GM18861 (cell line): ENCODE results near the gene RASGEF1C.

Experiments used
- ATAC-seq: cut with Tn5 transposase; IDR thresholded peaks from one replicate; pipeline ENCODE4 v1.9.1; 2021; ENCODE audit not compliant: unreplicated experiment

The RASGEF1C gene

GRCh38 chr5:180086816-180087399, 122.1 kb downstream of the RASGEF1C start:
- no peak for ATAC-seq

GRCh38 chr5:180085837-180086236, 123.2 kb downstream of the RASGEF1C start:
- ATAC-seq: no peak

- no peak for ATAC-seq
These were observed 124.1 kb downstream of the RASGEF1C start for GRCh38 chr5:180084638-180085561.

- no peak for ATAC-seq
These were observed 125.4 kb downstream of the RASGEF1C start for GRCh38 chr5:180083529-180084060.

GRCh38 chr5:180082633-180083420, 126.2 kb downstream of the RASGEF1C start:
- ATAC-seq: no peak

GRCh38 chr5:180081481-180081880, 127.5 kb downstream of the RASGEF1C start:
- ATAC-seq: no peak

- no peak for ATAC-seq
These were observed 128.3 kb downstream of the RASGEF1C start for GRCh38 chr5:180080486-180081280.

GRCh38 chr5:180079702-180080466, 129.1 kb downstream of the RASGEF1C start:
- ATAC-seq: no peak

GRCh38 chr5:180078348-180078747, 130.7 kb downstream of the RASGEF1C start:
- no peak for ATAC-seq

GRCh38 chr5:180077594-180078284, 131.3 kb downstream of the RASGEF1C start:
- ATAC-seq: no peak

GRCh38 chr5:180075703-180076102, 133.3 kb downstream of the RASGEF1C start:
- no peak for ATAC-seq

- no peak for ATAC-seq
These were observed 134.5 kb downstream of the RASGEF1C start for GRCh38 chr5:180074462-180074861.

- no peak for ATAC-seq
These were observed 136.5 kb downstream of the RASGEF1C start for GRCh38 chr5:180072556-180072955.

- ATAC-seq: no peak
These were observed 136.8 kb downstream of the RASGEF1C start for GRCh38 chr5:180072256-180072548.

- no peak for ATAC-seq
These were observed 137.3 kb downstream of the RASGEF1C start, which contains the start of gene RNF130 for GRCh38 chr5:180071531-180072255. TSS of gene RNF130 (minus strand) at chr5:180071759. CDS start at chr5:180071702, 57 bp downstream.

GRCh38 chr5:180070756-180071530, 138.1 kb downstream of the RASGEF1C start:
- ATAC-seq: no peak

- ATAC-seq: no peak
These were observed 139.3 kb downstream of the RASGEF1C start for GRCh38 chr5:180069589-180070247.
